Hepatocyte (in vitro differentiated cells): Measurements from ENCODE around the gene CHD9.

Experiments used
- CTCF ChIP-seq: fragments of 200-600 bp; sonication (generic); IDR thresholded peaks from 2 replicates; pipeline ENCODE4 v1.5.1; 2016; ENCODE audit warnings: antibody characterized with exemption, mild to moderate bottlenecking; ENCODE audit not compliant: poor library complexity
- EZH2 ChIP-seq: fragments of 200-600 bp; sonication (generic); IDR thresholded peaks from 2 replicates; pipeline ENCODE4 v1.6.1; 2016; ENCODE audit warnings: antibody characterized with exemption, mild to moderate bottlenecking, borderline replicate concordance
- EZH2phosphoT487 ChIP-seq: fragments of 200-600 bp; sonication (generic); IDR thresholded peaks from one replicate; pipeline ENCODE4 v1.6.1; 2018; ENCODE audit warnings: antibody characterized with exemption, mild to moderate bottlenecking, low read depth, moderate library complexity; ENCODE audit not compliant: unreplicated experiment, severe bottlenecking

DNA sequence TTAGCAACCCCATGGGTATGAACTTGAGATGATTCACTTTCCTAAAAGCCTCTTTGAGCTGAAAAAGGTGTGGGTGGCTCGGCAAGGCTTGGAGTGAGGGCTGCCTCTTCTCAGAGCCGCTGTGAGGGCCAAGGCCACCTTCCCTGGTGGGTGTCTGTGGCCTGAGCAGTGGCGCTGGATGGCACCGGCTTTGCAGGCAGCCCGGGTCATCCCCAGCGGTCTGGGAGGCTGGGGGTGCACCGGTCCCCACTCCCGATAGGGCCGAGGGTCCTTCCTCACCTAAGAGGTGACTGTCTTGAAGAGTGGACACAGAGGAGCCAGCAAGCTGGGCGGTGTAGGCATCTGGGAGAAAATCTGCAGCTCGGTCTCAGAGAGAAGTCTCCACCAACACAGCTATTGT lies 300.3 kb downstream of the CHD9 start:
- TF ChIP-seq CTCF (no peak), EZH2 (no peak), EZH2phosphoT487 (no peak)
